KBM-7 (cell line): Measurements from ENCODE around the gene MPP7.
A peak's percentile ranks its signal among the peaks of the same experiment; 100 is the strongest.
"Not testable (repeated sequence)": the region's sequence is repeated elsewhere in the genome, so short reads cannot be mapped to it uniquely, and the experiment has no call there.

Experiments
- DNase-seq: peaks from one replicate; pipeline ENCODE4 v3.0.0-alpha.2; 2015
- in situ Hi-C: fragments of 300-500 bp; cut with MboI; formaldehyde crosslinking; loops from 2 replicates; pipeline ENCODE4 v1.14.3; 2020; ENCODE audit warnings: low sequenced_read_pairs, low pct_unique_long_range_greater_than_20kb, mixed read lengths

The MPP7 gene

GRCh38 chr10:28302638-28303488, at the start of gene MPP7:
Gene MPP7 (minus strand): TSS chr10:28303064. CDS start chr10:28238604, 64,460 bp downstream.
- peak; percentile 96 for DNase-seq
- in situ Hi-C loops: no loop called here

DNA sequence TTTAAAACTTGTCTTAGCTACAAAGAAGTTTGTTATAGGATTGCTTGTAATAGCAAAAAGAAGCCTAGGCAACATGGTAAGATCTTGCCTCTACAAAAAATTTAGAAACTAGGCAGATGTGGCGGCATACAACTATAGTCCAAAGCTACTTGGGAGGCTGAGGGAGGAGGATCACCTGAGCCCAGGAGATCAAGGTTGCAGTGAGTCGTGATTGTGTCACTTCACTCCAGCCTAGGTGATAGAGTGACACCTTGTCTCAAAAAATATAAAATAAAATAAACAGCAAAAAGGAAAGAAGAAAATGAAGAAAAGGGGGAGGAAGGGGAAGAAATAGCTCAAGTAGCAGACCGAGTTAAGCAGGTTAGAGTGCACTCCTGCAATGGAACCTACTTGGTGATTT, 47.0 kb upstream of the MPP7 start:
- in situ Hi-C loops: no loop called here
- DNase-seq: no peak

GRCh38 chr10:28343987-28344895, 41.4 kb upstream of the MPP7 start:
- DNase-seq: no peak
- in situ Hi-C loops: no loop called here

DNA sequence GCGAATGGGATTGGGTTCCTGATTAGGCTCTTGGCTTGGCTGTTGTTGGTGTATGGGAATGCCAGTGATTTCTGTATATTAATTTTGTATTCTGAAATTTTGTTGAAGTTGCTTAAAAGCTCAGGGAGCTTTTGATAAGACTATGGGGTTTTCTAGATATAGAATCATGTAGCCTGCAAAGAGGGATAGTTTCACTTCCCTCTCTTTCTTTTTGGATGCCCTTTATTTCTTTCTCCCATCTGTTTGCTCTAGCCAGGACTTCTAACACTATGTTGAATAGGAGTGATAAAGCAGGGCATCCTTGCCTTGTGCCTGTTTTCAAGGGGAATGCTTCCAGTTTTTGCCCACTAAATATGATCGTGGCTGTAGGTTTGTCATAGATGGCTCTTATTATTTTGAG, 40.4 kb upstream of the MPP7 start:
- in situ Hi-C loops: no loop called here
- DNase-seq: no peak

- DNase-seq, in situ Hi-C loops: not testable (repeated sequence)
Measured at GRCh38 chr10:28341679-28342078, 38.8 kb upstream of the MPP7 start.

DNA sequence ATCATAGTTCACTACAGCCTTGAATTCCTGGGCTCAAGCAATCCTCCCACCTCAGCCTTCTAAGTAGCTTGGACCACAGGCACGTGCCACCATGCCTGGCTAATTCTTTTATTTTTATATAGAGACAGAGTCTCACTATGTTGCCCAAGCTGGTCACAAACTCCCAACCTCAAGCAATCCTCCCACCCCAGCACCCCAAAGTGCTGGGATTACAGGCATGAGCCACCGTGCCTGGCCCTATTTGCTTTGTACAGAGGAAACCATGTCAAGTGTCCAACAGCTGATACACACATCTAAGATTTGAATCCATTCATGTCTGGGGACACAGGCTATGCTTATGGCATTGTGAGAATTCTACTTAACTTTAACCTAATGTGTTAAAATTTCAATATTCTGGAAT, 29.9 kb upstream of the MPP7 start:
- in situ Hi-C loops: no loop called here
- no peak for DNase-seq

DNA sequence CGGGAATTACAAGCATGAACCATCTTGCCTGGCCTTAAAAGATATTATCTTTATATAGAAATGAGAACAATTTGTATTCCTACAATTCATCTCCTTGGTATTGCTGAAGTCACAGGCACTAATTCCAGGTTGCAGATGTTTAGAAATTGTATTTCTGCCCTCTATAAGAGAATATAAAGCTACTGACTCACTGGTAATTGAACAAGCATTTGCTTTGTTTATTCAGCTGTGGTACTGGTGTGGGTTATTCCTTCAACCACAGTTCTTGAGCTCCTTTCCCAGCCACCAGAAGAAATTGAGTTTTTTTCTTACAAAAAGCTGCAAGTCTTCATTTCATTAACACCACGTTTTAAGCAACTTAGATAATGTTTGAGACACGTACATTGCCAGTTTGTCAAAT, 29.0 kb upstream of the MPP7 start:
- in situ Hi-C loops: no loop called here
- DNase-seq: no peak

DNA sequence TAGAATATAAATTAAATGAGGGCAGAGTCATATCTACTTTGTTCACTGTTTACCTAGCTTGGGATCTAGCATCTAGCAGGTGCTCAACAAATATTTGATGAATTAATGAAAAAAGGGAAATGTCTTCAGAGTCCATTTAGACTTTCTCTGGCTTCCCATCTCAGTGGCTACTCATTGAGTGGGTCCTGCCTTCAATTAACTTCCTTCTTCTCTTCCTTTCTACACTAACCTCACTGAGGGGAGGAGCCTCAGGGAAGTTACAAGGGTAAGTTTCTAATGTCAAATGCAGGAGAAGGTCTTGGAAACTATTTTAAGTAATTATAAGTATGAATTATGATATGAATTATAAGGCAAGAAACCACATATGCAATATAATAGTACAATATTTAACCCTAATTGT, 28.2 kb upstream of the MPP7 start:
- in situ Hi-C loops: no loop called here
- no peak for DNase-seq

DNA sequence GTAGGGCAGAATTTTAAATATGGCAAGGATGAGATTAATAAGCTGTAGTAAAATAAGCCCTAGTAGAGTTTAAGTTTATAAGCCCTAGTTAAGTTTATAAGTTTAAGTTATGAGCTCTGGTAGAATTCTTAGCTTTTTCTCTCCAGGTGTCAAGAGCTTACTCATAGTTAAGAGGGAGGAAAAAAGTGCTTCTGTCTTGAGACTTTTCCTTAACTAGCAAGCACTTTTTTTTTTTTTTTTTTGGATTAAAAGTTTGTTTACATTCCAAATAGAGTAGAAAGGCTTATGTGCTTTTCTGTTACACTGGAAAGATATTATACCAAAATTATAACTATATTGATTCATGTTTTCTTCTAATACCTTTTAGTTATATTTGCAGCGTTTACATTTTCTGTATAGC, 25.5 kb upstream of the MPP7 start:
- no peak for DNase-seq
- in situ Hi-C loops: no loop called here

GRCh38 chr10:28327491-28327880, 24.6 kb upstream of the MPP7 start:
- in situ Hi-C loops: no loop called here
- no peak for DNase-seq

DNA sequence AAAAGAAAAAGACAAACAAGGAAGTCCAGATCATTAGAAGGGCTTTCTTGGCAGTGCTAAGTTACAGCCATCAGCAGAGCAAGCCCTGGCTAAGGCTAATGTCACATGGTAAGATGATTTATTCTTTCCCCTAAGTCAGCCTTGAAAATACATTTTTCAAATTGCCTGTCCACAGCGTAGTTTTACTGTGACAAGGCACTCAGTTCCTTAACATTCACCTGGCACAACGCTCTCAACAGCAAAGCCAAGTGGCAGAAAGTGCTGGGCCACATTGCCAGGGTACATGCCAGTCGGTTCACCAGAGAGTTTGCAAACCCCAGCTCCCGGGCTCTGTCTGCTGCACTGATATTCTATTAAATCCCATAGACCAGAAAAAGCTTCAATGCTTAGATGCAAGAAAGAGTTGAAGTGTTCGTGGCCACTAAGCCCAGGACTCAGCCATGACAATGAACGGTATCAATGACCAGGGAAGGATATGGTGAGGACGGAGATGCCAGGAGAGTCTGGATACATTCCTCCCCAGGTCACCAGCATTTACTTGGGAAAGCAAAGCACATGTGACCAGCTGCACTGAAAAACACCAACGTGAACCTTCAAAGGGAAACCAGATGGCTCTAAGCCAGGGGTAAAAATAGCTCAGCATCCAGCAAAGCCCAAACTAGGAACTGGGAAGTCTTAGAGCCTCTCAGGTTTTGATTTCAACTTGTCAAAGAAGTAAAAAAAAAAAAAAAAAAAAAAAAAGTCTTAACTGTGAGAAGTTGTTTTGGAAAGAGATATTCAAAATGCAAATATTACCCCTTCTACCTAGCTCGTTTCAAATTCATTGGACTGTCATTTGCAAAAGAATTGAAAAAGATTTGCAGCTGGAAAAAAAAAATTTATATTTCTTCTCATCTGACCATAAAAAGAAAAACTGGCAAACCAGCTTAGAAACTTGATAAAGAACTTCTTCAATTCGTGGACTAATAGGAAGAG, 23.9 kb upstream of the MPP7 start:
- DNase-seq: no peak
- in situ Hi-C loops: no loop called here

- DNase-seq: no peak
- in situ Hi-C loops: no loop called here
Measured at GRCh38 chr10:28320799-28321198, 17.9 kb upstream of the MPP7 start.

DNA sequence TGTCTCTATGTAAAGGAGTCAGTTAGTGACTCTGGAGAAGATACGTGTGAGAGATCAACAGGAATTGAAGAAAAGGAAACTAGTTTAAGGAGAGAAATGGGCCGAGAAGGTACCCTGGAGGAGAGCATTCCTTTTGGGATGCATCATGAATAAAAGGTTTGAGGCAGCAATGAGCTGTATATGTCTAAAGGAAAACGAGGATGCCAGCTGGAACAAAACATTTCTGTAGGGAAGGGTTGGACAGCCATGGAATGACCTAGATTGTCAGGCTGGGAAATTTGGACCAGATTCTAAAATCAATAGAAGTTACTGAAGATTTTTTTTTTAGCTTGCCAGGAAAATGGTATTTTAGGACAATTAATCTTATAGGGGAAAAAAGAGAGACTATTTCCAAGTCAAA, 17.2 kb upstream of the MPP7 start:
- in situ Hi-C loops: no loop called here

GRCh38 chr10:28319061-28319460, 16.2 kb upstream of the MPP7 start:
- DNase-seq, in situ Hi-C loops: not testable (repeated sequence)

More for the DNA sequence above, 17.2 kb upstream of the MPP7 start:
- DNase-seq: no peak

DNA sequence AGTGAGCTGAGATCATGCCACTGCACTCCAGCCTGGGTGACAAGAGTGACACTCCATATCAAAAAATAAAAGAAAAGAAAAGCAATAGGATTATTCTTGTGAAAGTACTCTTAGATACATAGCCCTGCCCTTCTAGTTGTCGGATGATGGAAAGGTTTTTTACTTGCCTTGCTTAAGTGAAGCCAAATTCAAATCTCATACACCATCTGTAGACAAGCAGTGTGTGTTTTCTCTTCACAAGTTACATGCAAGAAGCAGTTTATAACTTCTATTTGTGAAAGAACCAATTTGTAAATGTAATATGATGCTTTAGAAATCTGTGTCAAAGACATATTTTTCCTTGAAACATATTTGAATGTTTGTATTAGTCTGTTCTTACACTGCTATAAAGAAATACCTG, 15.8 kb upstream of the MPP7 start:
- in situ Hi-C loops: no loop called here
- no peak for DNase-seq

GRCh38 chr10:28317760-28318159, 14.9 kb upstream of the MPP7 start:
- in situ Hi-C loops: no loop called here
- DNase-seq: no peak

DNA sequence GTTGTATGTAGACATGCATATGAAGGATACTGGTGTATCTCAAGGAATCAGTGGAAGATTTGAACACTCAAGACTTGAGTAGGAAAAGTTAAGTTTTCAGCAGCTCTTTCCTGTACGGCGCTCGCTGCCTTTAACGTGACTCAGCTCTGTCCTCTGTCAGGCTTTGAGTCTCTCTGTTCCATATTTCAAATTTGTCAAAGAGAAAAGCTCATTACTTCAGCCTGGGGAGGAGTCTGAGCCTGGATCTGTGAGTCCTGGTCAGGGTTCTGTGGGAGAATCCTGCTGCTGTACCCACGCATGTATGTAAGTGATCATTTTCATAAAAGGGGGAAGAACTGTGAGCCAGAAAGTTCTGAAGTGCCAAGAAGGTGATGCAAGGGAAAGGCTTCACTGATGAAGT, 13.8 kb upstream of the MPP7 start:
- in situ Hi-C loops: no loop called here
- no peak for DNase-seq

- in situ Hi-C loops: no loop called here
- no peak for DNase-seq
Measured at GRCh38 chr10:28315140-28315539, 12.3 kb upstream of the MPP7 start.

GRCh38 chr10:28314211-28314610, 11.3 kb upstream of the MPP7 start:
- no peak for DNase-seq
- in situ Hi-C loops: no loop called here
